HepG2 (cell line): ENCODE results near the gene RASSF7. TPM values are rescaled to one million over a fixed set of nuclear protein-coding genes. Genes with fewer than 3 reads are reported as not detected.

Experiments
- ATAC-seq: fragments of 200-7000 bp; cut with Tn5 transposase; 3 replicates; pipeline ENCODE4 v1.9.1; 2020; ENCODE audit warnings: mild to moderate bottlenecking, moderate library complexity
- BruUV-seq: library from RNA; stranded (reverse); fragments of 400-500 nt; replicated peaks from 2 replicates; lab custom pipeline; 2021; lab: Mats Ljungman, UMichigan
- CTCF ChIA-PET: fragments of 300-600 bp; formaldehyde crosslinking; extraction: SDS; loops from one replicate; lab custom pipeline; 2021; ENCODE audit warnings: low total read pairs, inconsistent platforms, low intra/inter-chr PET ratio; lab: Yijun Ruan, JAX
- POLR2A ChIA-PET: fragments of 350-600 bp; sonication (Branson Sonifier 250); formaldehyde crosslinking; loops from one replicate; lab custom pipeline; 2020; ENCODE audit warnings: antibody characterized with exemption, inconsistent platforms; lab: Yijun Ruan, JAX
- DNase-seq: peaks from one replicate; pipeline ENCODE4 v3.0.0-alpha.2; 2015; ENCODE audit warnings: low spot score
- FAIRE-seq: peaks from 3 replicates; lab custom pipeline; 2011; peaks lifted over from hg19 to GRCh38; lab: Jason Lieb, UNC
- H2AFZ ChIP-seq: one replicate; pipeline ENCODE4 v1.6.1; 2011; ENCODE audit warnings: low read length, inconsistent platforms
- H3K27ac ChIP-seq: fragments of 300-600 bp; 3 replicates; pipeline ENCODE4 v1.8.0; 2011; ENCODE audit warnings: mixed run types, mild to moderate bottlenecking, mixed read lengths, low read length, inconsistent platforms; ENCODE audit not compliant: insufficient read depth; ENCODE audit errors: extremely low read length
- H3K27me3 ChIP-seq, 2 experiments: fragments of 200-600 bp in 1 of 2; 2 replicates in 1 of 2; 3 replicates in 1 of 2; pipeline versions ENCODE4 v1.6.0 to v1.8.0; 2011; ENCODE audit warnings: low read length in 2 of 2, mild to moderate bottlenecking in 2 of 2, moderate library complexity in 2 of 2, inconsistent platforms in 1 of 2; ENCODE audit not compliant: insufficient read depth in 2 of 2, control insufficient read depth in 1 of 2
- H3K36me3 ChIP-seq, 2 experiments: fragments of 200-600 bp in 1 of 2; replicated peaks in 1 of 2; 2 replicates in 1 of 2; 3 replicates in 1 of 2; pipeline versions ENCODE4 v1.5.1 to v1.8.0; 2011; ENCODE audit warnings: low read length in 2 of 2, inconsistent platforms in 1 of 2; ENCODE audit not compliant: insufficient read depth in 2 of 2, control insufficient read depth in 1 of 2
- H3K4me1 ChIP-seq: 2 replicates; pipeline ENCODE4 v1.5.1; 2012; ENCODE audit warnings: low read length, inconsistent platforms; ENCODE audit not compliant: insufficient read depth
- H3K4me2 ChIP-seq: 2 replicates; pipeline ENCODE4 v1.6.0; 2011; ENCODE audit warnings: low read depth, low read length, inconsistent platforms
- H3K4me3 ChIP-seq, 3 experiments: fragments of 200-600 bp in 1 of 3; sonication (generic), shearing (Covaris generic) in 1 of 3; replicated peaks in 1 of 3; 2 replicates each; pipeline ENCODE4 v1.5.1; 2011 to 2016; ENCODE audit warnings: low read length in 3 of 3, inconsistent platforms in 2 of 3, low read depth in 2 of 3, mild to moderate bottlenecking in 2 of 3, control low read depth in 1 of 3, mixed read lengths in 1 of 3; ENCODE audit not compliant: insufficient read depth in 1 of 3
- H3K79me2 ChIP-seq: one replicate; pipeline ENCODE4 v1.6.1; 2011; ENCODE audit warnings: low read length, inconsistent platforms; ENCODE audit not compliant: insufficient read depth
- H3K9ac ChIP-seq: 2 replicates; pipeline ENCODE4 v1.6.0; 2011; ENCODE audit warnings: mild to moderate bottlenecking, low read depth, low read length, inconsistent platforms; ENCODE audit not compliant: insufficient read depth
- H3K9me3 ChIP-seq: 2 replicates; pipeline ENCODE4 v1.5.1; 2012; ENCODE audit warnings: mild to moderate bottlenecking, low read length
- H4K20me1 ChIP-seq: 2 replicates; pipeline ENCODE4 v1.6.0; 2011; ENCODE audit warnings: inconsistent platforms, mild to moderate bottlenecking, low read length, moderate library complexity; ENCODE audit not compliant: insufficient read depth
- AGO1 ChIP-seq: fragments of 200-400 bp; formaldehyde crosslinking; IDR thresholded peaks from 2 replicates; pipeline ENCODE4 v1.6.1; 2017; ENCODE audit warnings: mild to moderate bottlenecking, low read depth, low read length, moderate library complexity; ENCODE audit not compliant: poor library complexity, severe bottlenecking
- AGO2 ChIP-seq: fragments of 200-400 bp; formaldehyde crosslinking; optimal IDR thresholded peaks from 2 replicates; pipeline ENCODE3; 2017; ENCODE audit warnings: mild to moderate bottlenecking, low read depth, low read length, moderate library complexity
- ATF4 ChIP-seq, 2 experiments: fragments of 450-650 bp in 1 of 2; sonication (generic) in 1 of 2; formaldehyde crosslinking; IDR thresholded peaks; 2 replicates each; pipeline versions ENCODE4 v1.5.0 to v1.8.0; 2020 to 2022; ENCODE audit warnings: mild to moderate bottlenecking in 1 of 2, missing genetic modification reagents in 1 of 2
- CAMTA2 ChIP-seq: sonication (generic); formaldehyde crosslinking; IDR thresholded peaks from 2 replicates; pipeline ENCODE4 v1.4.0; 2020; ENCODE audit warnings: mild to moderate bottlenecking, missing genetic modification reagents, borderline replicate concordance
- EP300 ChIP-seq, 3 experiments: sonication (generic) in 1 of 3; formaldehyde crosslinking in 1 of 3; IDR thresholded peaks; 2 replicates each; pipeline versions ENCODE4 v1.5.1 to v1.6.1; 2011 to 2020; ENCODE audit warnings: low read depth in 2 of 3, low read length in 2 of 3, borderline replicate concordance in 1 of 3, improper control_type of control experiment in 1 of 3, mild to moderate bottlenecking in 1 of 3, missing genetic modification reagents in 1 of 3, moderate library complexity in 1 of 3
- MATR3 ChIP-seq: sonication (generic); formaldehyde crosslinking; IDR thresholded peaks from 2 replicates; pipeline ENCODE4 v1.4.0; 2020; ENCODE audit warnings: missing genetic modification reagents
- NFIC ChIP-seq: IDR thresholded peaks from 2 replicates; pipeline ENCODE4 v1.6.1; 2012; ENCODE audit warnings: mild to moderate bottlenecking, low read length, inconsistent platforms
- NFKB2 ChIP-seq: sonication (generic); formaldehyde crosslinking; IDR thresholded peaks from 2 replicates; pipeline ENCODE4 v1.4.0; 2020; ENCODE audit warnings: missing genetic modification reagents, borderline replicate concordance
- ONECUT2 ChIP-seq: sonication (generic); formaldehyde crosslinking; IDR thresholded peaks from 2 replicates; pipeline ENCODE4 v1.4.0; 2020; ENCODE audit warnings: missing genetic modification reagents
- PRPF4 ChIP-seq: fragments of 200-400 bp; formaldehyde crosslinking; IDR thresholded peaks from 2 replicates; pipeline ENCODE4 v1.6.1; 2016; ENCODE audit warnings: low read length, low read depth; ENCODE audit not compliant: poor library complexity, severe bottlenecking
- RBFOX2 ChIP-seq: fragments of 200-400 bp; formaldehyde crosslinking; IDR thresholded peaks from 2 replicates; pipeline ENCODE4 v1.6.1; 2017; ENCODE audit warnings: low read depth, mild to moderate bottlenecking, low read length
- whole genome bisulfite sequencing: methylation state at CpG from one replicate; pipeline ENCODE4 v1.1.6; 2017; ENCODE audit warnings: low lambda C conversion rate; 5-methylcytosine and 5-hydroxymethylcytosine counted together
- in situ Hi-C: cut with HindIII; loops from 2 replicates; pipeline ENCODE4 v1.10.0; 2017; ENCODE audit warnings: low pct_unique_long_range_greater_than_20kb; ENCODE audit not compliant: extremely low pct_ligation_motif_present
- intact Hi-C: fragments of 100-400 bp; cut with micrococcal nuclease; formaldehyde crosslinking; loops from one replicate; pipeline ENCODE4 v1.10.0; 2022; ENCODE audit not compliant: unreplicated experiment
- polyA plus RNA-seq, 8 experiments: library from polyadenylated mRNA; depleted of rRNA in 3 of 8; stranded (reverse) in 7 of 8; unstranded in 1 of 8; fragments of >200 nt; fragmentation: Illumina TruSeq in 4 of 8; extraction: Trizol in 4 of 8; gene quantifications; 2 replicates each; pipeline versions ENCODE4 v1.2.1 to v1.2.3, GENCODE V29; 2011 to 2016; ENCODE audit warnings: low read depth in 4 of 8, missing spikeins in 1 of 8, mixed read lengths in 1 of 8; ENCODE audit not compliant: insufficient read depth in 1 of 8
- total RNA-seq, 5 experiments: library from RNA; depleted of rRNA; stranded (reverse); fragments of >200 nt; fragmentation: Illumina TruSeq; extraction: Trizol; gene quantifications; 2 replicates each; pipeline ENCODE4 v1.2.3, GENCODE V29; 2016; ENCODE audit warnings: low read depth in 1 of 5
- TF ChIP-seq, protein P1 (sequence below): sonication (generic); formaldehyde crosslinking; conservative IDR thresholded peaks from 2 replicates; pipeline ENCODE4 v1.8.0; 2022; ENCODE audit warnings: mild to moderate bottlenecking, moderate library complexity, missing genetic modification reagents
- TF ChIP-seq, protein P2 (sequence below): sonication (generic); formaldehyde crosslinking; IDR thresholded peaks from 2 replicates; pipeline ENCODE4 v1.4.0; 2020; ENCODE audit warnings: missing genetic modification reagents

Gene RASSF7
- total and polyA plus RNA-seq, 2 of the 13 experiments (the other 11 are each of a cell fraction or from before 2014, with no cell fraction given): 20.2 to 28.6 TPM

- DNase-seq (no peak), FAIRE-seq (no peak), ATAC-seq (no peak)
- POLR2A ChIA-PET: no interaction called here
- 94% methylated on average over 13 of the region's 18 CpGs for WGBS
- CTCF ChIA-PET: no interaction called here
- no peak overlapping the region for H3K4me2 ChIP-seq
- no peaks in the 10 kb centered on the region; the same call in 1 of the 2 replicates for H4K20me1 ChIP-seq
- no peaks in the 10 kb centered on the region for H3K9me3 ChIP-seq
- H3K79me2 ChIP-seq: peaks cover 4% of the 10 kb centered on the region
- H3K27me3 ChIP-seq: no peaks in the 10 kb centered on the region
- peaks cover 10 to 19% of the 10 kb centered on the region in 2 experiments; a peak in 4 of 5 replicates for H3K36me3 ChIP-seq
- no peak for TF ChIP-seq NFIC
- TF ChIP-seq EP300 (IDR thresholded peaks at IDR 0.05; ENCODE audit: low read depth in 2 of 2, low read length in 2 of 2): no peak
- TF ChIP-seq EP300 (CRISPR knock-in tag; IDR thresholded peaks at IDR 0.05; ENCODE audit: borderline replicate concordance): no peak
- peak; percentile 3 for TF ChIP-seq AGO1
- H3K9ac ChIP-seq: no peak overlapping the region
- H2AFZ ChIP-seq: no peak overlapping the region
- peaks cover 18% of the 10 kb centered on the region for H3K4me1 ChIP-seq
- no TSS peak for BruUV-seq
- intact Hi-C loops: no loop called here
- no peak overlapping the region for H3K4me3 ChIP-seq
- in situ Hi-C loops: no loop called here
- no peak overlapping the region for H3K27ac ChIP-seq
Measured at GRCh38 chr11:531919-532526, 28.7 kb upstream of the RASSF7 start.

- no peak overlapping the region for H3K4me2 ChIP-seq
- FAIRE-seq (no peak), DNase-seq (no peak), ATAC-seq (no peak)
- H3K27ac ChIP-seq: no peak overlapping the region
- H2AFZ ChIP-seq: no peak overlapping the region
- ChIA-PET CTCF (no interaction called here), POLR2A (no interaction called here)
- H3K4me1 ChIP-seq: peaks cover 20% of the 10 kb centered on the region
- no peaks in the 10 kb centered on the region; the same call in 1 of the 2 replicates for H4K20me1 ChIP-seq
- H3K36me3 ChIP-seq: peaks cover 10 to 19% of the 10 kb centered on the region in 2 experiments; a peak in 4 of 5 replicates
- BruUV-seq: no TSS peak
- 97% methylated on average over 11 of the region's 23 CpGs for WGBS
- peaks cover 4% of the 10 kb centered on the region for H3K79me2 ChIP-seq
- H3K4me3 ChIP-seq: no peak overlapping the region
- no peaks in the 10 kb centered on the region for H3K27me3 ChIP-seq
- intact Hi-C loops (no loop called here), in situ Hi-C loops (no loop called here)
- H3K9me3 ChIP-seq: no peaks in the 10 kb centered on the region
- H3K9ac ChIP-seq: no peak overlapping the region
- TF ChIP-seq NFKB2 (CRISPR knock-in tag) (no peak), AGO1 (peak; percentile 59), CAMTA2 (no peak), RBFOX2 (peak; percentile 43; the same call in 1 of the 2 replicates), ONECUT2 (CRISPR knock-in tag) (no peak), PRPF4 (no peak), MATR3 (CRISPR knock-in tag) (no peak), ATF4 (CRISPR knock-in tag; IDR thresholded peaks at IDR 0.05) (no peak), AGO2 (peak; percentile 7)
- TF ChIP-seq, protein P1, sequence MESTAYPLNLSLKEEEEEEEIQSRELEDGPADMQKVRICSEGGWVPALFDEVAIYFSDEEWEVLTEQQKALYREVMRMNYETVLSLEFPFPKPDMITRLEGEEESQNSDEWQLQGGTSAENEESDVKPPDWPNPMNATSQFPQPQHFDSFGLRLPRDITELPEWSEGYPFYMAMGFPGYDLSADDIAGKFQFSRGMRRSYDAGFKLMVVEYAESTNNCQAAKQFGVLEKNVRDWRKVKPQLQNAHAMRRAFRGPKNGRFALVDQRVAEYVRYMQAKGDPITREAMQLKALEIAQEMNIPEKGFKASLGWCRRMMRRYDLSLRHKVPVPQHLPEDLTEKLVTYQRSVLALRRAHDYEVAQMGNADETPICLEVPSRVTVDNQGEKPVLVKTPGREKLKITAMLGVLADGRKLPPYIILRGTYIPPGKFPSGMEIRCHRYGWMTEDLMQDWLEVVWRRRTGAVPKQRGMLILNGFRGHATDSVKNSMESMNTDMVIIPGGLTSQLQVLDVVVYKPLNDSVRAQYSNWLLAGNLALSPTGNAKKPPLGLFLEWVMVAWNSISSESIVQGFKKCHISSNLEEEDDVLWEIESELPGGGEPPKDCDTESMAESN (CRISPR knock-in tag): no peak
- TF ChIP-seq, protein P2, sequence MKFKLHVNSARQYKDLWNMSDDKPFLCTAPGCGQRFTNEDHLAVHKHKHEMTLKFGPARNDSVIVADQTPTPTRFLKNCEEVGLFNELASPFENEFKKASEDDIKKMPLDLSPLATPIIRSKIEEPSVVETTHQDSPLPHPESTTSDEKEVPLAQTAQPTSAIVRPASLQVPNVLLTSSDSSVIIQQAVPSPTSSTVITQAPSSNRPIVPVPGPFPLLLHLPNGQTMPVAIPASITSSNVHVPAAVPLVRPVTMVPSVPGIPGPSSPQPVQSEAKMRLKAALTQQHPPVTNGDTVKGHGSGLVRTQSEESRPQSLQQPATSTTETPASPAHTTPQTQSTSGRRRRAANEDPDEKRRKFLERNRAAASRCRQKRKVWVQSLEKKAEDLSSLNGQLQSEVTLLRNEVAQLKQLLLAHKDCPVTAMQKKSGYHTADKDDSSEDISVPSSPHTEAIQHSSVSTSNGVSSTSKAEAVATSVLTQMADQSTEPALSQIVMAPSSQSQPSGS (CRISPR knock-in tag): no peak
Measured at GRCh38 chr11:532527-532985, 28.2 kb upstream of the RASSF7 start.
